Hematopoietic multipotent progenitor cell treated with erythropoietin and hydrocortisone succinate and interleukin-3 and kit ligand, for 4 days (in vitro differentiated cells): Measurements from ENCODE around the gene WDR38.
"Not testable (repeated sequence)": the region's sequence is repeated elsewhere in the genome, so short reads cannot be mapped to it uniquely, and the experiment has no call there.

Experiments used
- DNase-seq: peaks from one replicate; pipeline ENCODE4 v3.0.0-alpha.2; 2015

The WDR38 gene

DNA sequence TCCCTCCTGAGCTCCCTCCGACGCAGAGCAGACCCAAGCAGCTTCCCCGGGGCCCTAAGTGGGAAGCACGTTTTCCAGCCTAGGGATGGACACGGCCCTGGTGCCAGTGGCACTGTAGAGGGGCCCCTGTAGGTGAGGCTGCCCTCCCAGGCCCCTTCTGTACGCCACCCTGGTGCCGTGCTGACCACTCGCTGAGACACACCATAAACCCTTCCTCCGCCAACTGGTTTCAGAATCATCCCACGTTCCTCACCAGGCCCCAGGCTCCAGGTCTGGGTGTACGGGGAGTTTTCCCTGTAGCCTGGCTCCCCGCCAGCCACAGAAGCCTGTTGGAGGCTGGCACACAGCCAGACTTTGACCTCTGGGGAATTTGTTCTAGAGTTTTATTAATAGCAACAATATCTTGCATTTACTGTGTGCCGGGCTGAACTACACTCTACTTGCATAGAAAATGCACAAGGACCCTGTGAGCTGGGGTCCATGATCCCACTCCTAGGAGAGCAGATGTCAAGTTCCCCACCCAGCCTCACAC is 18.2 kb upstream of the WDR38 start:
- DNase-seq: peak; percentile 38

DNA sequence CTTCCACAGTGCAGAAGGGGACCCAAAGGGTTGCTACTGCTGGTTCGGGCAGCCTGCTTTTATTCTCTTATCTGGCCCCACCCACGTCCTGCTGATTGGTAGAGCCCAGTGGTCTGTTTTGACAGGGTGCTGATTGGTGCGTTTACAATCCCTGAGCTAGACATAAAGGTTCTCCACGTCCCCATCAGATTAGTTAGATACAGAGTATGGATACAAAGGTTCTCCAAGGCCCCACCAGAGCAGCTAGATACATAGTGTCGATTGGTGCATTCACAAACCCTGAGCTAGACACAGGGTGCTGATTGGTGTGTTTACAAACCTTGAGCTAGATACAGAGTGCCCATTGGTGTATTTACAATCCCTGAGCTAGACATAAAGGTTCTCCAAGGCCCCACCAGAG is 15.1 kb upstream of the WDR38 start:
- not testable (repeated sequence) for DNase-seq

DNA sequence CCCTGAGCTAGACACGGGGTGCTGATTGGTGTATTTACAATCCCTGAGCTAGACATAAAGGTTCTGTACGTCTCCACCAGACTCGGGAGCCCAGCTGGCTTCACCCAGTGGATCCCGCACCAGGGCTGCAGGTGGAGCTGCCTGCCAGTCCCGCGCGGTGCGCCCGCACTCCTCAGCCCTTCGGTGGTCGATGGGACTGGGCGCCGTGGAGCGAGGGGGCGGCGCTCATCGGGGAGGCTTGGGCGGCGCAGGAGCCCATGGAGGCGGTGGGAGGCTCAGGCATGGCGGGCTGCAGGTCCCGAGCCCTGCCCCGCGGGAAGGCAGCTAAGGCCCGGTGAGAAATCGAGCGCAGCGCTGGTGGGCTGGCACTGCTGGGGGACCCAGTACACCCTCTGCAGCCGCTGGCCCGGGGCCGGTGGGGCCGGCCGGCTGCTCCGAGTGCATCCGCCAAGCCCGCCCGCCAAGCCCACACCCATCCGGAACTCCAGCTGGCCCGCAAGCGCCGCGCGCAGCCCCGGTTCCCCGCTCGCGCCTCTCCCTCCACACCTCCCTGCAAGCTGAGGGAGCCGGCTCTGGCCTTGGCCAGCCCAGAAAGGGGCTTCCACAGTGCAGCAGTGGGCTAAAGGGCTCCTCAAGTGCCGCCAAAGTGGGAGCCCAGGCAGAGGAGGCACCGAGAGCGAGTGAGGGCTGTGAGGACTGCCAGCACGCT is 14.5 kb upstream of the WDR38 start:
- not testable (repeated sequence) for DNase-seq

DNA sequence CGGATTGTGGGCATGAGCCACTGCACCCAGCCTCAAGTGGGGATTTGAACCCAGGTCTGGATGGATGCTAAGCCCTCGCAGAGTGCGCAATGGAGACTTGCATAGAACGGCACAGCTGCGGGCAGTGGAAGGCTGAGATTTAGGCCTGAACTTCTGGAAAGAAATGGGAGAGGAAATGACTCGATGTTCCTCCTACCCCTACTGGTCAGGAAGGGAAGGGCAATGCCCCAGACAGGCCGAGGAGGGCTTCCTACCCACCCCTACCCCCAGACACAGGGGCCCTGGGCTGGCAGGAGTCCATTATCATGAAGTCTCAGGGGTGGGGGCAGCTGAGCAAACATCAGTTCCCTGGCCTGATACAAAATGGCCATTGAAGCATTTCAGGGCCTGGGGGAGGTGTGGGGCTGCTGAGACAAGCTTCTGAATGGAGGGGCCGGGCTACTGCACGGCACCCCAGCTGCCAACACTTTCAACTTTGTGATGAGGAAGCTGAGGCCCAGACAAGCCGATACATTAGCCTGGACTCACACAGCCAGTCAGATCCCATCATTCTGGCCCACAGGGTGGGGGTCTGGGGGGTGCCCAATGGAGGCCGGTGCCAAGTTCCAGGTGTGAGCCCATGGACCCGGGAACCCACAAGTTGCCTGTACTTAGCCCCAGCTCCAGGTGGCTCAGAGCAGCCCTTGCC is 13.5 kb upstream of the WDR38 start:
- peak; percentile 55 for DNase-seq

DNA sequence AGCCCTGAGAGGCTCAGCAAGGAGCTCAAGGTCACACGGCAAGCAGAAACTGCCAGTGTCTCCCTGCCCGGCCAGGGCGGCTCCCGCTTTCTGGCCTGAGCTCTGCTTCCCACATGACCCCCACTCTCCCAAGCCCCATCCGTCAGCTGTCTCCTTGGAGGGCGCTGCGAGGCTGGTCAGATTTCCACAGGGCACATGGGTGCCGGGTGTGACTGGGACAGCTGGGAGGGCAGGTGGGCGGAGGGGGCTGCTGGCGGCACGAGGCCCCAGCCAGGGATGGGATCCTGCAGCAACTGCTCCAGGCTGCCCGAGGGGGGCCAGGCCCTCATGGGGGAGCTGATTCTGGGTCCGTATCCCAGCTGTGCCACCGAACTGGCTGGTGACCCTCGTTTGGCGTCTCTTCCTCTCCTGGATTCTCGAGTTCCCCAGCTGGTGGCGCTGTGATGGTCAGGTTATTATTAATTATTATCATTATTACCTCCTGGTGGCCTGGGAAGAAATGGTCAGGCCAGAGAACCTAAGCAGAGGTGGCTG is 12.9 kb upstream of the WDR38 start:
- DNase-seq: no peak

DNA sequence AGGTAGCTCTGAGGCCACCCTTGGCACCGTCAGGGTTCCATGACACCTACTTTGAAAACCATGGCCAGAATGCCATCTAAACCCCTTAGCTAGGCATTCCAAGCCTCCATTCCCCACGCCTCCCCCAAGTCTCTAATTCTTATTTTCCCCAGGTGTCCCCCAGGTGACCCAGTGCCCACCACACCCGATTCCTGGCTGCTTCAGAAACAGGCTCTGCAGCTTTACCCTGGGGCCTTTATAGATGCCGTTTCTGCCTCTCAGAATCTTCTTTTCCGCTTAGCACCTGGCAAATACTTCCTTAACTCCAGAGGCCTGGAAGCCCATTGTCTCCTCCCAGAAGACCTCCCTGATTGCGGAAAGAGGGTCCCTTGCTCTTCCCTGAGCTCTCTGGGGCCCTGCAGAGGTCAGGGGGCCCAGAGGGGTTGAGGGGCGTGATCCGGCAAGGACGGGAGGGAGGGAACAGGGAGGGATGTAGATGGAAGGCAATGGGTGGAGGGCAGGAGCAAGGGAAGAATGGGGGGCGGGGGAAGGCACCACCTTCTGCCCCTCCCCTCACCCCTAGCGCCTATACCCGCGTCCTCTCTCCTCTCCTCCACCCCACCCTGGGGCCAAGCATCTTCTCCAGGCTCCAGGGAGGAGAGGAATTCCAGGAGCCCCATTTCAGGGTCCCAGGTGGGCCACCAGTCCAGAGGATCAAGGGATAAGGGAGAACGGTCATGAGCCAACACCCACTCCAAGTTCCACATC is 12.0 kb upstream of the WDR38 start:
- no peak for DNase-seq

DNA sequence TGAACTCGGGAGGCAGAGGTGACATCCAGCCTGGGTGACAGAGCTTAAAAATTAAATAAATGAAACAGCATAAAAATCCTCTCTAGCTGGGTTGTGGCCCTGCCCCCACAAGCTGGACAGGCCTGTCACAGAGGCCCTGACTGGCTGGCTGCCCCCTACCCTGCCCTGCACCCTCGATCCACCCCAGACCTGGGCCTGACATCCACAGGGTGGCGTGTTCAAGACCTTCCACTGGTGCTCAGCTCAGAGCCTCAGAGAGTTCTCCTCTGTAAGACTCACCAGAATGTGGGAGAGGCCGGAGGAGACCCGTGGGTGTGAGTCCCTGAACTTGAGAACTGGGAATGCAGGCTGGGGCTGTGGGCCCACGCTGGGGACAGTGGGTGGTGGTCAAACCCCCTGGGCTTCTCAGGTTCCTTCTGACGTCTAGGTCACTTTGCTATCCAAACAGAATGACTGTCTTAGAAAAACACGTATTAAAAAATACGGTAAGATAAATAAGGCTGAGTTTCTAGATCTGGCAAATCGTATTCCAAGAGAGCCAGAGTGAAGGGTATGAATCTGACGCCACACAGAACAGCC is 9.7 kb upstream of the WDR38 start:
- no peak for DNase-seq

DNA sequence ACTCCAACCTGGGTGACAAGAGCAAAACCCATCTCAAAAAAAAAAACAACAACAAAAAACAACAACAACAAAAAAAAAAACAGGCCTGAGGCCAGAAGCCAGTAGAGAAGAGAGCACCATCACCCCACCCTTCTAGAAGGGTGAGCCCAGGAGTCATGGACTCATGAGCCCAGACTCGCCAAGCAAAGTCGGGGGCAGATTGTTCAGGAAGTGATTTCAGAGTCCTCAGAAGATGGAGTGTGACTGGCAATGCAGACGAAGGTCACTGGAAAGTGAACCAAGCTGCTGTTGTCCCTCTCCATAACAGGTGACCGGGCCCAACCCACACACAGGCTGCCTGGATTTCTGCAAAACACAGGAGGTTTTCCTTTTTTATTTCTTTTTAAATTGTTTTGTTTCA is 9.0 kb upstream of the WDR38 start:
- no peak for DNase-seq

DNA sequence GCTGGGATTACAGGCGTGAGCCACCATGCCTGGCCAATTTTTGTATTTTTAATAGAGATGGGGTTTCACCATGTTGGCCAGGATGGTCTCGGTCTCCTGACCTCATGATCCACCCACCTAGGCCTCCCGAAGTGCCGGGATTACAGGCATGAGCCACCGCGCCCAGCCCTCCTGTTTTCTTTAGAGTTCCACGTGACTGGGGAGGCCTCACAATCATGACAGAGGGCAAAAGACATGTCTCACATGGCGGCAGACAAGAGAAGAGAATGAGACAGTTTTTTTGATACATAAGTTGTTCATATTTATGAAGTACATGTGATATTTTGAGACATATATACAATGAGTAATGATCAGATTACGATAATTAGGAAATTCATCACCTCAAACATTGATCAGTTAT is 6.8 kb upstream of the WDR38 start:
- DNase-seq: not testable (repeated sequence)

DNA sequence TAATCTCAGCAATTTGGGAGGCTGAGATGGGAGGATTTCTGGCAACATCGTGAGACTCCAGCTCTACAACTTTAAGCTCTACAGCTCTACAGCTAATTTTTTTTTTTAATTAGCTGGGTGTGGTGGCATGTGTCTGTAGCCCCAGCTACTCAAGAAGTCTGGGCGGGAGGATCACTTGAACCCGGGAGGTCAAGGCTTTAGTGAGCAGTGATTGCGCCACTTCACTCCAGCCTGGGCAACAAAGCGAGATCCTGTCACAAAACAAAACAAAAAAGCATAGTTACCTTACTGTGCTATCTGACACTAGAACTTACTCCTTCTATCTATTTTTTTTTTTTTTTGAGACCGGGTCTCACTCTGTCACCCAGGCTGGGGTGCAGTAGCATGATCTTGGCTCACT is 6.3 kb upstream of the WDR38 start:
- no peak for DNase-seq

DNA sequence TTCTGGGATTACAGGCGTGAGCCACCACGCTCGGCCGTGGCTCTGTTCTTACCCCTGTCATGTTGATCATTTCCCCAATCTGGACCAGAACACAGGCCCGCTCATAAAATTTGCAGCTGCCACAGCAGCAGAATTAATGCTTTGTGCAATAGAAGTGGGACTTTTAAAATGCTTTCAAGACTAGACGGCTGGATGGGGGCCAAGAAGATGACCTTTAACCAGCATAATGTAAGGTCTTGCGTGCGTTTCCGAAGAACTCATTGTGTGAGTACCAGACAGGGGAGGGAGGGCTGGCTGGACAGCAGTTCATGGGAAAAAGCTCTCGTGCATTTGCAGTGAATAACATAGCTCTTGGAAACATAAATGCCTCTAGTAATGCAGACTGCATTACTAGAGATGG is 3.5 kb upstream of the WDR38 start:
- no peak for DNase-seq

DNA sequence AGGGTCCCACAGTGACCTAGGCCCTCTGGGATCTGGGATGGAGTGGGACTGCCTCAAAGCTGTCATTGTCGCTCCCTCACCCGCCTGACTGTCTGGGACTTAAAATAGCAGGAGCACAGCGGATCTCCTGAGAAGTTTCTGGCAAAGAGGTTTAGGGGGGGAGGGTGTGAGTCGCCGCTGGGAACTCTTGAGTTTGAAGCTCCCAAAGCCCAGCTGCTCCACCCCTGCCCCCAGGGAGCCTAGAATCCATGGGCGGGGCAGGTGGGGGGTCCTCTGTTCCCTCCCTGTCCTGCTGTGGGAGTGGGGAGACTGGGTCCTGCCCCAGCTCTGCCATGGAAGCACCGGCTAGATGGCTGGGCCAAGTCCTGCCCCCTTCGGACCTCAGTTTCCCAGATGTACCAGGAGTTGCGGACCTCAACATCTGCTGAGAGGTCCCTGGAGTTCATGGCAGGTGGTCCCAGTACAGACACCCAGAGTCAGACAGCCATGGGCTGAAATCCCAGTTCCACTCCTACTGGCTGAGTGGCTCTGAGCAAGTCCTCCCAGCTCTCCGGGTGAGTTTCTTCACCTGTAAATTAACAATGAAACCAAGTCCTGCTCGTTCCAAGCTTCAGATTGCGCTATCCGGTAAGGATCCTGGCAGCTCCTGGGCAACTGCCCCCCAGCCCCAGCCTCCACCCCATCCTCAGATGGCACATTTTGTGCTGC is 985 bp upstream of the WDR38 start:
- DNase-seq: no peak

DNA sequence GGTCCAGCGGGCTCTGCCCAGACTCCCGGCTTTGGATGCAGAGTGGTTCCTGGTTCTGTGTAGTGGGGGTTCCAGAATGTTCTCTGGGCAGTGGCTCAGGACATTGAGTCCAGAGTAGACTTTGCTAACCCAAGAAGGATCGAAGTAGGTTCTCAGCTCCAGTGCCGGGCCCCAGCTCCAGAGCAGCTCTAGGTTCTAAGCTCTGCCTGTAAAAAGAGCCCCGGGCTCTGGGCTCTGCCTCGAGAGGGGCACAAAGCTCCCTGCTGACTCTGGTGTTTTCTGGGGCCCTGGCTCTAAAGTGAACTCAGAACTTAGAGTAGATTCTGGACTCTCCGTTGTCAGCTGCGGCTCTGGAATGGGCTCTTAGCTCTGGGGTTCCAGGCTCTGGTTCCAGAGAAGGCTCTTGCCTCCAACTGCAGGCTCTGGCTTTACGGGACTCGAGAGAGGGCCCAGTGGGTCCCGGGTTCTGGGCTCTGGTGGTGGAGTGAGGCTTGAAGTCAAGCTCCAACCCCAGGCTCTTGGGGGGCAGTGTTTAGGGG is 414 bp downstream of the WDR38 start:
- no peak for DNase-seq

DNA sequence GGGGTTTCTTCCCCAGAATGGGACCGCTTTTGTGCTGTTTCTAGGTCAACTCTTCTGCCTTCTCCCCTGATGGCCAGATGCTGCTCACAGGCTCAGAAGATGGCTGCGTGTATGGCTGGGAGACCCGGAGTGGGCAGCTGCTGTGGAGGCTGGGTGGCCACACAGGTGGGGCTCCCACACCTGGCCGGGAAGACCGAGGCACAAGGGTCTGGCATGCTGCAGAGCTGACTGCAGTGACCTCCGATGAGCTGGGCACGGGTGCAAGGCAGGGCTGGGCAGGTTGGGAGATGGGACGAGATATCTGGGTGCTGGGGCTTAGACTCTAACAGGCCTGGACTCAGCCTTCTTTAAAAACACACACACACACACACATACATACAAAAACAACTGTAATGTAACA is 901 bp downstream of the WDR38 start:
- DNase-seq: no peak

DNA sequence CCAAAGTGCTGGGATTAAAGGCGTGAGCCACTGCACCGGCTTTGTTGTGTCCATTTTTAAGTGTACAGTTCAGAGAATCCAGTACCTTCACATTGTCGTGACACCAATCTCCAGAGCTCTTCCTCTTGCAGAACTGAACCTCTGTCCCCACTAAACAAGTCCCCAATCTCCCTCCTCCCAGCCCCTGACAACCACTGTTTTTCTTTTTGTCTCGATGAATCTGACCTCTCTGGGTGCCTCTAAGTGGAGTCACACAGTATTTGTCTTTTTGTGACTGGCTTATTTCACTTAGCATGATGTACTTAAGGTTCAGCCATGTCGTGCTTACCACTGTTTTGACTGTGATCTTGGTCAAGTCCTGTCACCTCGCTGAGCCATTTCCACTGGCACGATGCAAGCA is 1.6 kb downstream of the WDR38 start:
- no peak for DNase-seq

DNA sequence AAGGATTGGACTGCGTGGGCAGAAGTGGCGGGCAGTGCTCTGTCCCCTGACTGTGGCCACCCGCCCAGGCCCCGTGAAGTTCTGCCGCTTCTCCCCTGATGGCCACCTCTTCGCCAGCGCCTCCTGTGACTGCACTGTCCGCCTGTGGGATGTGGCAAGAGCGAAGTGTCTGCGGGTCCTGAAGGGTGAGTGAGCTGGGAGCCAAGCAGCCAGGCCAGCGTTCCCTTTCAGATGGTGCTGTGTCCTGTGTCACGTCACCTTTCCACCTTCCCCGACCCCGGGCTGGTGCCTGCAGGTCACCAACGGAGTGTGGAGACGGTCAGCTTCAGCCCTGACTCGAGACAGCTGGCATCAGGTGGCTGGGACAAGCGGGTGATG is 2.3 kb downstream of the WDR38 start:
- no peak for DNase-seq

DNA sequence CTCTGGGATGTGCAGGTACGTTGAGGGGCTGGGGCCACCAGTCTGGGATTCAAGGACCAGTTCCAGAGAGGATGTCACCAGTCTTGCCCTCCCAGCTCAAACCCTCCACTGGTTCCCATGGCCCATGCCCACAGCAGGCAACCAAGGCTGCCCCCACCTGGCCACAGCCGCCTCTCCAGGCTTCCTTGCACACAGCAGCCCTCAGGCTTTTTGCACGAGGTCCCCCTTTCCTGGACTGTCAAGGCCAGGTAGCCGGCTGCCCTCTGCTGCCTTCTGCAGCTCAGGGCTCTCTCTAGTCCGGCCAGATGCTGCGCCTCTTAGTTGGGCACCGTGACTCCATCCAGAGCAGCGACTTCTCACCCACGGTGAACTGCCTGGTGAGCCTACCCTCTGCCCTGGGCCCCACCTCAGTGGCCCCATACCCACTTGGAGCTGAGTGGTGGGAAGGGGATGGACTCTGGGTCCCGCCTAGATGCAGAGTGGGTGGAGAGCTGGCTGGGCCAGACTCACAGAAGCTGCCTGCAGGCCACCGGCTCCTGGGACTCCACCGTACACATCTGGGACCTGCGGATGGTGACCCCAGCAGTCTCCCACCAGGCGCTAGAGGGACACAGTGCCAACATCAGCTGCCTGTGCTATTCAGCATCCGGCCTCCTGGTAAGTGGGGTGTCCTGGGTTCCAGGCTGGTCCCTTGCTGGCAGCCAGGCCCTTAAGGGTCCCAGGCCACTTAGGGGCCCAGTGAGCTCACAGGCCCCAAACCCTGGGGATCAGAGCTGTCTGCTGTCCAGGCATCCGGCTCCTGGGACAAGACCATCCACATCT is 2.9 kb downstream of the WDR38 start:
- DNase-seq: peak; percentile 76

DNA sequence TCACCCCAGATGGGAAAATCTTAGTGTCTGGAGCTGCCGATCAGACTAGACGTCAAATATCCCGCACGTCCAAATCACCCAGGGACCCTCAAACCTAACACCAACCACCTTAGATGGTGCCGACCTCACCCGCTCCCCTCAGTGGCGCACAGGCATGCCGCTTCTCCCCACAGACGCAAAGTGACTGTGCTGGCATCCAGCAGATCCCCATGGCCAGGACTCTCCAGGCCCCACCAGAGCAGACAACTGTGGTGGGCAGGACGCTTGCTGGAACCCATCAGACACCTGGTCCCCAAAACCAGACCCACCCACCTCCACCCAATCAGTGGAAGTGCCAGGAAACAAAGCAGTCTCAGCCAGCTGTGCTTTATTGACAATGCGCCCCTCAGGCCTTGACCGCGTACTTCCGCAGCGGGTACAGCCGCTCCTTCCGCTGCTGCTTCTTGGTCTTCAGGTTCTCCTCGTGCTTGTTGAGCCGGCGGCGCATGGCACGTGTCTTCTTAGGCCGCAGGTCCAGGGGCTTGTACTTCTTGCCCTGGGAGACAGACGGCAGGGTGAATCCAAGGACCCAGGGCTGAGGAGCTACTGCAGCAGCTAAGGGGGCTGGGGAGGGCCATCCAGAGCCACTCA is 4.4 kb downstream of the WDR38 start:
- no peak for DNase-seq

DNA sequence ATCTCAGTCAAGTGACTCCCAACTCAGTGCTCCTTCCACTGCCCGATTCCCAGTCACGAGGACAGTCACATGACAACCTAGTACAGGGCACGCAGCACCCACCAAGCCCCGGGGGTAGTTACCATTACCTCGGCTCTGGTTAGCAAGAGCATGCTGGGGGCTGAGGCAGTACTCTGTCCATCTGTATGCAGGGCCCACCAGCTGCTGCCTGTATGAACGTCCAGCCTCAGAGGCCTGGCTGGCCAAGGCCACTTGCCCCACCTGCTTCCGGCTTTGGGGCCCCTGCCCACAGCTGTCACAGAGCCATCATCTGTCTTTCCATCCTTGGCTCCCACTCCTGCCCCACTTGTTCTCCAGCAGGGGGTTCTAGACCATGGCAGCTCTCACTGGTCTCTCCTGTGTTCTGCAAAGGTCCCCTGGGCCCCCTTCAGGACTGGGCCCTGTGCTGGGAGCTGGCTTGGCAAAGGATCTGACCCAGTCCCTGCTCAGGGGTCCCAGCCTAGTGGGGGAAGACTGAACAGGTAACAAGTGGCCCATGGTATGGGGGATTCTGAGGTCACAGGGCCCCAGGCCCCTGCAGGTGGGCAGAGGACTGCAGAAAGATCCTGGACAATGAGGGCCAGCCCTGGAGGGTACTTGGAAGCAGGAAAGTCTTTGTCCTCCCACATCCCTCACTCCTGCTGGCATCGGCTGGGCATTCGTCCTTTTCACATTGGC is 5.2 kb downstream of the WDR38 start:
- DNase-seq: no peak
